CD4-positive, alpha-beta T cell treated with Interleukin-15 for 4 hours (primary cell): ENCODE measurements around the gene SCTR.

Experiments
- DNase-seq: peaks from one replicate; pipeline ENCODE4 v3.0.0-alpha.2; 2020; ENCODE audit warnings: low spot score

SCTR gene

DNA sequence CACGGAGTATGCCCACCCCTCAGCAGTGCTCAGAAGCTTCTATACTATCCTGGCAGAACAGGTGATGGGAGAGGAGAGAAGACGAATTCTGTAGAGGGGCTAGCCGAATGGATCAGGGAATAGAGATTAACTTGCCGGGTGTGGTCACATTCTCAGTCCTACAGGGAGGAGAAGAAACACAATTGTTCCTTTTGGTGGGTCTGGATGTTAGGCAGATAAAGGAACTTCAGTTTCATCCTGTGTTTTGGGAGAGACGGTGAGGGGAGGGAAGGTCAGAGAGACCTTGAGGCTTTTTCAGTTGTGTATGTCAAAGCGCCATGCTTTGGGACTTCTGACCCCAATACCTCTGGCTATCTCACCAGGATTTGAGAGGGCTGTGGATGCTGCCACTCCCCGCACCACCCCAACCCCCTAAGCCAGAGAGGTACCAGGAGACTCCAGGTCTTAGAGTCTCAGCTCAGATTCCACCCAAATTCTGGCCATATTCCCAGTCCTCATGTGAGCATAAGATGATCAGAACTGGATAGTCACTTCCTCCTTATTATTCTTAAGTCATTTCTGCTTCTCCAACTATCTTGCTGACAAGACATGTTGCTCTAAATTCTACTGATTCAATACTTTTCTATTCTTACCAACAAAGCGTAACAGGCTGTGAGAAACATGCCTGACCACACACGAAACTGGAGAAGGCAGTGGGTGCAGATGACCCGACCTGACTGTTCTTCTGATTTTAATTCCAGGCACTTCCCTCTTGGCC is 94.9 kb downstream of the SCTR start:
- DNase-seq = no peak

DNA sequence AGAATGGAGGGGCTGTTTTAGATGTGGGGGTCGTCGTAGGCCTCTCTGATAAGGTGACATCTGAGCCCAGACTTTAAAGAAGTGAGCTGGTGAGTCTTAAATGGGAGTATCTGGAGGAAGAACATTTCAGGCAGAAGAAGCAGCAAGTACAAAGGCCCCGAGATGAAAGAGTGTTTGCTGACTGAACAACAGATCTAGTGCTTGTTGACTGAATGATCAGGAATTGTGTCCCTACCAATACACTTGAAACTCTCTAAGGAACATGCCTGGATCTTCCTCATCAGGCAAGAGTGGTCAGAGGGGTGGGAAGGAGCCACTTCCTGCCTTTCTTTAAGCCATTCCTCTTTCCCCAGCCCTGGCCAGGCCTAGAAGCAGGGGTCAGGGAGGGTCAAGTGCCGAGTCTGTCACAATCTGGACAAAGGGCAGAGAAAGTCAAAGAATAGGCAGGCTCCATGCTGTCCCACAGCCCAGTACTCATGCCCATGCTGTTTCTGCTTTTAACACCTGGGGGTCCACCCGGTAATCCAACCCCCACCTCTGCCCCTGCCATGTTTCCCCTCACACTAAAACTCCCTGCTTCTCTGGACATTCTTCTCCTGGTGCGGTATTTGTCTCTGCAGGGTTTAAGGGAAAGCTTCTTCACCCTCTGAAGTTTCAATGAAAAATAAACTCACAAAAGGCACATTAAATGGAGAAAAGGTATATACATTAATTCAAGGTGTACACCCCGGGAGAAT is 95.6 kb downstream of the SCTR start:
- no peak for DNase-seq

DNA sequence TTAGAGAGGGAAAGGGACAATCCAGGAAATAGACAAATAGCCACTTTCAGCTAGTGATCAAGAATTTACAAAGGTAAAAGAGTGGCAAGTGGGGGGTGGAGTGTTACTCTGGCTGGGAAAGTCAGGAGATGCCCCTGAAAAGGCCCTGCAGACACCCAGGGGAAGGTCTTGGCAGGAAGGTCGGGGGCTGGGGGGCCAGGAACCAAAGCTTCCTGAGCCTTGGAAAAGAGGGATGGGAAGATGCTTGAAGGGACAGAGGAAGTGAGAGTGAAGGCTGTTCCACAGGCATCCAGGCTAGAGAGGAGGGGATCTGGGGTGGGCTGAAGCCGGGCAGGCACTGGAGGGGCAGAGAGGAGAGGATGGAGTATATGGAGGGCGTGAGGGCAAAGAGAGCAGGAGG is 96.5 kb downstream of the SCTR start:
- DNase-seq = no peak

DNA sequence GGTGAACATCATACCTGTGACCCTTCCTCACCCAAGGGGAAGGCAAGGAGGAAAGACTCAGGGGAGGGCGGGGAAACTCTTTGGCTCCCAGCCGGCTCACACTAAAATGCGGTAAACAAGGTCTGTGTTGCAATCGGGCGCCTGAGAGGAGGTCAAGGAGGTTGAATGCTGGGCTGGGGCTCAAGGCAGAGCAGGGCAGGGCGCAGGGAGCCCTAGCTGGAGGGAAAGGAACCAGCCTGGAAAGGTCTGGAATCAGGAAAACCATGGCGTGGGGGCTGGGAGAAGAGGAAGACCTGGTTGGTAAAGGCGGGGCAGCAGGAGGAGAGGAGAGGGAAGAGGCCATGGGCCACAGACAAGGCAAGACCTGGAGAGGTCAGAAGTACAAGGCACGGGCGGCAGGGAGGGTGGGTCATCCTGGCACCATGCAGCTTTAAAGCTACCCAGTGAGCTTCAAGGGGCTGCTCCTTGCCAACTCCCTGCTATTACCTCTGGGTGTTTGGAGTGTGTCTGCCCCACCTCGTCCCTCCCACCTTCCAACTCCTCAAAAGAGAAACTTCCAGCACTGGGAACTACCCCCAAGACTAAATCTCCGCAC is 97.4 kb downstream of the SCTR start:
- no peak for DNase-seq

- no peak for DNase-seq
These were observed 97.9 kb downstream of the SCTR start for GRCh38 chr2:119426396-119426675.

DNA sequence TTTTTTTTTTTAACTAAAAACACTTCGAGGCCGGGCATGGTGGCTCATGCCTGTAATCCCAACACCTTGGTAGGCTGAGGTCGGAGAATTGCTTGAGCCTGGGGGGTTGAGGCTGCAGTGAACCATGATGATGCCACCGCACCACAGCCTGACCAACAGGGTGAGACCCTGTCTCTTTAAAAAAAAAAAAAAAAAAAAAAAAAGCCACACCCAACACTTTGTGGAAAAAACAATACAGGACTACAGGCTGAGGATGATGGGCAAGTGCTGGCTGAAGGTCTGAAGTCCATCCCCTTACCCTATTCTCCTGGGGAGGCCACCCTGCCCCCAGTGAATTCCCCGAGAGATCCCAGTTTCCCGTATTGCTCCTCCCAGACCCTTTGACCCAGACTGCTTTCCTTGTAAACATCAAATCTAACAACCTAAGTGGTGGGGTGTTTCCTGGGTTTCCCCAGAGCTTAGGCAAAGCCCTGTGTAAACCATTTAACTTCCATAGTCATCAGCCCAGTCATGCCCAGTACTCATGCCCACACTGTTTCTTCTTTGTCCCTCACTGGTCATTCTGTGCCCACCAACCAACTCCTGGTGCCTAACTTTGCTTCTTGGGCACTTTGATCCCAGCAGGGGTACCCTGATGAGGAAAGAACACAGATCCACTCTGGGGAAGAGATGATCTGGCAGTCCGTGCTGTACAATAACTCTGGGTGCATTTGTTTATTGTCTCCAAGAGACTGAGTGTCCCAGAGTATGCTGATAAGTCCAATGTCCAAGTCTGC is 98.5 kb downstream of the SCTR start:
- no peak for DNase-seq

GRCh38 chr2:119425119-119425405 is 99.2 kb downstream of the SCTR start:
- DNase-seq = no peak

GRCh38 chr2:119424284-119425118 is 99.8 kb downstream of the SCTR start:
- no peak for DNase-seq

DNA sequence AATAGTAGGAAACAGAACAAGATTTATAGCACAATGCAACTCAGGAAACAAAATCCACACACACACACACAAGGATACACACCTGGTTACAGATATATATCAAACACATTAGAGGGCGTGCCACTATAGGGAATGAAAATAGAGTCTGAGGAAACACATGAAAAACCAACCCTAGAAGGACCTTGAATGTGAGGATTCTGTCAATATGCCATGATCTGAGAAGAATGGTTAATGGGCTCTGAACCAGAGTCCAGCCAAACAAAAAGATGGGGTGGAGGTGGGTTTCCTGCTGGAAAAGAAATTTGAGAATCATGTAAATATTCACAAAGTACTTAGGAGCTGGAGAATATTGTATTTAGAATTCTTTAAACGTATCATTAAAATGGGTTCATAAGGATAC is 100.5 kb downstream of the SCTR start:
- no peak for DNase-seq

DNA sequence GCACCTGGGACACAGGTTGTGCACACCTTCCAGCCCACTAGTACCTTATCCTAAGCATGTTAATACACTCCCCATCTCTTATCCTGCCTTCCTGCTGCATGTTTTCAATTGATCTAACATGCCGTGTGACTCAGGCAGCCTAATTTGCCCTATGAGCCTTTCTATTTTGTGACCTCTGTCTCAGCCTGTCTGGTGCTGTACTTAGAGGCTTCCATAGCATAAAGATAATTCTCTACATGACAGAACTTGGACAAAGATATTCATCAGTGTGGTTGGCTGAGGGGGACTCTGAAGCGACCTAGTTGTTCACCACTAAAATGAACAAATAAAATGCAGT is 101.2 kb downstream of the SCTR start:
- no peak for DNase-seq

GRCh38 chr2:119422360-119423107 is 101.7 kb downstream of the SCTR start:
- DNase-seq = no peak

DNA sequence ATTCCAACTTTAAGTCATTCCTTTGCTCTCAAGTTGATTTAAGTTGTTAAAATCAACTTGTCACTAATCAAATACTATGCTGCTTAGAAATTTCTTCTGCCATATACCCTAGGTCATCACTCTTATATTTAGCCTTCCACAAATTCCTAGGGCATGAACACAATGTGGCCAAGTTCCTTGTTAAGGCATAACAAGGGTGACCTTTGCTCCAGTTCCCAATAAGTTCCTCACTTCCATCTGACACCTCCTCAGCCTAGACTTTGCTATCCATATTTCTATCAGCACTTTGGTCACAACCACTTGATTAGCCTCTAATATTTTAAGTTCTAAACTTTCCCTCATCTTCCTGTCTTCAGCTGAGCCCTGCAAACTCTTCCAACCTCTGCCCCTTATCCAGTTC is 102.5 kb downstream of the SCTR start:
- DNase-seq = no peak

- no peak for DNase-seq
These were observed 103.0 kb downstream of the SCTR start for GRCh38 chr2:119421304-119421703.

DNA sequence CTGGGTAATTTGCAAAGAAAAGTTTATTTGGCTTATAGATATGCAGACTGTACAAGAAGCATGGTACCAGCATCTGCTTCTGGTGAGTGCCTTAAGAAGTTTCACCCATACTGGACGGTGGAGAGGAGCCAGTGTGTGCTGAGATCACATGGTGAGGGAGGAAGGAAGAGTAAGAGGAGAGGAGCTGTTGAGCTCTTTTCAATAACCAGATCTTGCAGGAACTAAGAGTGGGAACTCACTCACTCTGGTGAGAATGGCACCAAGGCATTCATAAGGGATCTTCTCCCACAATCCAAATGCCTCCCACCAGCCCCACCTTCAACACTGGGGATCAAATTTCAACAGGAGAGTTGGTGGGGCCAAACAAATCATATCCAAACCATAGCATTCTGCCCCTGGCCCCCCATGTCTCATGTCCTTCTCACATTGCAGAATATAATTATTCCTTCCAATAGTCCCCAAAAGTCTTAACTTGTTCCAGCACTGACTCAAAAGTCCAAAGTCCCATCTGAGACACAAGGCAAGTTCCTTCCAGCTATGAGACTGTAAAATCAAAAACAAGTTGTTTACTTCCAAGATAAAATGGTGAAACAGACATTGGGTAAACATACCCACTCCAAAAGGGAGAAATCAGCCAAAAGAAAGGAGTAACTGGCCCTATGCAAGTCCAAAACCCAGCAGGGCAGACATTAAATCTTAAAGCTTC is 104.3 kb downstream of the SCTR start:
- DNase-seq = no peak

DNA sequence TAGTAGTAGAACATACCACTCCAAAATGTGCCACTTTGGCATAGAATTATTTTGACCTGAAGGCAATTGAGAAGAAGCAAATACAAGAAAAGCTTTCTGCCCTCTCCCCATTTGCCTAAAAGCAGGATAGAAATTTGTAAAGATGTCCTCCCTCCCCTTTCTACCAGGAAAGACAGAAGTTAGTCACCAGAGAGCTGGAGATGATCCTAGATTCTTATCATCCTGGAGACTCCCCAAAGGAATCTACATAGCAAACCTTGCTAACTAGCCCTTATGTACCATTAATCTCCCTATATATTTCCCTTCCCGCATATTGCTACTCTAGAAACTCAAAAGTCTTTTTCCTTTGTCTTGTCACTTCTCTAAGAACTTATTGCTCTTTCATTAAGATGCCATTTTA is 105.2 kb downstream of the SCTR start:
- no peak for DNase-seq

- DNase-seq = no peak
These were observed 106.4 kb downstream of the SCTR start for GRCh38 chr2:119417908-119418307.

- no peak for DNase-seq
These were observed 107.9 kb downstream of the SCTR start for GRCh38 chr2:119416299-119416923.

DNA sequence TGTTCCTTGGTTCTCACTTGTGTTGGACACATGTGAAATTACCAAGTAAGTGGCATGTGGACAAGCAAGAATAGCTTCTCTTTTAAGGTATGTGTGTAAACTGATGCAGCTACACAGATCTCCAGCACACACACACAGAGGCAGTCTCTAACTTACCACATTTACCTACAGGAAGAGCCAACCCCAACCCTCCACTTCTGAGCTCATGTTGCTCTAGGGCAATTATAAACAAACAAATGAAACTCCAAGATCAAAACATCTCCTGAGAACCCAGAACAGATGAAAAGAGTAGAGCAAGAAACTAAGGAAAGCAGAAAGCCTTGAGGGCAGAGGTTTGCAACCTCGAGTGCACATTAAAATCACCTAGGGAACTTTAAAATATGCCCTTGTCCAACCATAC is 108.7 kb downstream of the SCTR start:
- DNase-seq = no peak

- no peak for DNase-seq
These were observed 109.4 kb downstream of the SCTR start for GRCh38 chr2:119414894-119415293.

DNA sequence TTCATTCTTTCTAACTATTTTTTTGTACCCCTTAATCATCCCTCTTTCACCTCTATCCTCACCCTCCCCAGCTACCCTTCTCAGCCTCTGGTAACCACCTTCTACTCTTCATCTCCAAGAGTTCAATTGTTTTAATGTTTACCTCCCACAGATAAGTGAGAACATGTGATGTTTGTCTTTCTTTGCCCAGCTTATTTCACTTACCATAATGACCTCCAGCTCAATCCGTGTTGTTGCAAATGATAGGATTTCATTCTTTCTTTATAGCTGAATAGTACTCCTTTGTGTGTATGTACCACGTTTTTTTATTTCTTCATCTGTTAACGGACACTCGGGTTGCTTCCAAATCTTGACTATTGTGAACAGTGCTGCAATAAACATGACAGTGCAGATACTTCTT is 114.8 kb downstream of the SCTR start:
- no peak for DNase-seq
